GM21825 (cell line): ENCODE measurements around the gene MSH2.

Source experiments
- ATAC-seq: cut with Tn5 transposase; IDR thresholded peaks from one replicate; pipeline ENCODE4 v1.9.1; 2021; ENCODE audit warnings: mild to moderate bottlenecking, moderate library complexity; ENCODE audit not compliant: unreplicated experiment

MSH2 gene

DNA sequence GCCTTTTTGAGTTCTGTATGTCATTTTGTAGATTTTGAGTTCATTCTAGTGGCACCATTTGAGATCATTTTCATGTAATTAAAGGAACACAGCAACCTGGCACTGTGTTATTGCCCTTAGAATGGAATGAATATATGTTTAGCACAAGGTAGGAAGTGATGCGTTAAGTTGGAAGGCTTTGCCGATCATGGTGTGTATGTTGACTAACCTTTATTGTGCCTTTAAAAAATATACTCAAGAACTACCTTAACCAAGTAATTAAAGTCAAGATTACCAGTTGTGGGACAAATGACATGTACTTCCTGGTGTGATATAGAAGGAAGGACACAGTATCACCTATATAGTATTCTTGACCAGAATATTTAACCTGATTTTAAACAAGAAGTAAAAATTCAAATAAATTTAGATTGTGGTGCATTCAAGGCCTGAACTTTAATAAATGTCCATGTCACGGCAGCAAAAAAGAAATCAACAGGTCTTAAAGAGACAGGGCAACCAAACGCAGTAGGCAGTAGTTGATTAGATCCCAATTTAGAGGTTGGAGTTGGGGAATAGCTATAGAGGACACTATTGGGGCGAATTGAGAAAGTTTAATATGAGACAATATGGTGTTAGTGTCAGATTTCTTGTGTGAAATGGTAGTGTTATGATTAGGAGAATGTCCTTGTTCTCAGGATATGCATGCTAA is 68.6 kb downstream of the MSH2 start:
- no peak for ATAC-seq

DNA sequence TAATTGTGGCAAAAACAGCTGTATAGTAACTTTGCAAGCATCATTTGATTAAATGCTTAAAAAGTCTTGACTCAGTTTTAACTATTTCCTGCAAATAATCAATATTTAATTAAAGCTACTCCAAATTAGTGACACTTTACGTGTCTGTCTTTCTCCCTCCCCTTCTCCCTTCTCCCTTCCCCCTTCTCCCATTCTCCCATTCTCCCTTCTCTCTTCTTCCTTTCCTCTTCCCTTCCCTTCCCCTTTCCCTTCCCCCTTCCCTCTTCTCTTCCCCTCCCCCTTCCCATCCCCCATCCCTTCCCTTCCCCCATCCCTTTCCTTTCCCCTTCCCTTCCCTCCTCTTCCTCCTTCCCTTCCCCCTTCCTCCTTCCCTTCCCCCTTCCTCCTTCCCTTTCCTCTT is 76.9 kb downstream of the MSH2 start:
- no peak for ATAC-seq

DNA sequence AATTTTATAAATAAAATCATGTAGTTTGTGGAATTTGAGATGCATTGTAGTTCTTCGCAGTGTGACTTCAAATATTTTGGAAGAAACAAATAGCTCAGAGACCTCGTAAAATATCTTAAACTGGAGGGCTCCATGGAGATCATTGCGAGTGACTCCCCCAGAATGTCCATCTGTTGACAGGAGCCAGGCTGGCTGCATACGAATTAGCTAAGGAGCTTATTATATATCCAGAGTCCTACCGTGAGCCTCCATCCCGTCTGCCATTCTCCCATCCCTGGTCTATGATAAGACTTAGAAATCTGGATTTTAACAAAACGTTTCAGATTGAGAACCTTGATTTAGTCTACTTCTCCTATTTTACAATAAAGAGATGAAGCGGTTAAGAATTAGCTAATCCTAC is 80.2 kb downstream of the MSH2 start:
- no peak for ATAC-seq

DNA sequence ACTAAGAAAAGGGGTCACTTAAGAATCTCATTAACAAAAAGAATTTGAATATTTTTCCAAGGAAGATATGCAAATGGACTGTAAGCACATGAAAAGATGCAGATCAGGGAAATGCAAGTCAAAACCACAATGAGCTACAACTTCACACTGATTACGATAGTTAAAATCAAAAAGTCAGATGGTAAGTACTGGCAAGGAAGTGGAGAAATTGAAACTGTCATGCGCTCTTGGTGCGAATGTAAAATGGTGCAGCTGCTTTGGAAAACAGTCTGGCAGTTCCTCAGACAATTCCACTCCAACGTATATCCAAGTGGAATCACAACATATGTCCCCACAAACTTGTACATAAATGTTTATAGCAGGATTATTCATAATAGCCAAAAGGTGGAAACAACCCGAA is 81.4 kb downstream of the MSH2 start:
- no peak for ATAC-seq

DNA sequence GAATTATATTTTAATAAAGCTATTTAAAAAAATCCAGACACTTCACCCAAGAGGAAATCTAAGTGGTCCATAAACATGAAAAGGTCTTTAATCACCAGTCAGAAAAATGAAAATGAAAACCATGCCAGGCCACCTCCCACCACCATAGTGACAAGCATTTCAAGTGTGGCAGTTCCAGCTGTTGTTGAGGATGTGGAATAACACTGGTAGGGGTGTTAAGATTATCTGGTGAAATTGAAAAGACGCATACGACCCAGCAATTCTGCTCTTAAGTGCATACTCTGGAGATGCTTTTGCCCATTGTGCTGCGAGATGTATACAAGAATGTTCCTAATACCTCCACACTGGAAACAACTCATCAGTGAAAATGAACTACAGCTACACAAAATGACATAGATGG is 82.2 kb downstream of the MSH2 start:
- ATAC-seq = no peak

DNA sequence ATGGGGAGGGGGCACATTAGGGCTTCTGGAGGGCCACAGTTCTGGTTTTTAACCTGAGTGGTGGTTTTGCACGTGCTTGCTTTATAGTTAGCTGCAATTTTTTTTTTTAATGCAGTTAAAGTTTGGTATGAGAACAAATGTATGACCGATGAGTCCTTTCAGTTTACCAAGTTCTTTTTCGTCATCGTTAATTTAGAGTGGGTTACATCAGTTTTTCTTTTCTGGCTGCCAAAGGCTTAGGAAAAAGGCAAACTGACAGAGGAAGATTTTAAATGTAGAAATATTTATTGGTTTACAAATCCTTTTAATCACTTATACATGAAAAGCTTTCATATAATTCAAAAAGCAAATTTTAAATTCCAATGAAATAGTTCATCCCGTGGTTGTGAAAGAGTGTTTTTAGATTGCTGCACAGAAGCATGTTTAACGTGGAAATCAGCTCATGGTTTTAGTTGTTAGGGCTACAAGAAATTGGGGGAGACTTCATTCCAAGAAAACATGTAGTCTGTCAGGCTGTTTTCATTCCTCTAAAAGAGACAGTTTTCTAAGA is 82.9 kb downstream of the MSH2 start:
- ATAC-seq = no peak

DNA sequence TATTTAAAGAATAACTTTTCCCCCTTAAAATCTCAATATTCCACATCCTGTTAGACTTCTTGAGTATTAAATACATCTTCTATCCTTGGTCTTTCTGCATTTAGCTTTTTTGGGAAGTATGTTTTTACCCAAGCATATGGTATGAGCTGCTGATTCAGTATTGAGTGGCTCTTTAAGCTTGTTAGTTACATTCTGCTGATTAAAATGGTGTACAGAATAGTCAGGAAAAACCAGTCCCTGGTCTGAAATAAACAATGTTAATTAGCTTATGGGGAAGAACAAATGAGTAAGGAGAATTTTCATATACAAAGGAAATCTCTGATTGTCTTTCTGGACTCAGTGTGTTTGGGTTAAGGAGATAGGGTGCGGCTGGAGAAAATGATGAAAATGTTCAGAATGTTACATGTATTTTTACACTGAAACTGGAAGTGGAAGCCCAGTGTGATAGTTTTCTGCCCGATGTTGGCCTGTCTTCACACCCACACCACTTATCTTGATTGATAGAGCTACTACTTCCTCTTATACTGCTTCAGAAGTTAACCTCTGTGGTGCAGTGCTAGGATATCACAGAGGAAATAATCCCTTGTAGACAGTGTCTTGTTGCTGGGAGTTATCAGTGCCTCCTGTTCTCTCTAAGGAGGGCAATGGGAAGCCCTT is 84.0 kb downstream of the MSH2 start:
- no peak for ATAC-seq

DNA sequence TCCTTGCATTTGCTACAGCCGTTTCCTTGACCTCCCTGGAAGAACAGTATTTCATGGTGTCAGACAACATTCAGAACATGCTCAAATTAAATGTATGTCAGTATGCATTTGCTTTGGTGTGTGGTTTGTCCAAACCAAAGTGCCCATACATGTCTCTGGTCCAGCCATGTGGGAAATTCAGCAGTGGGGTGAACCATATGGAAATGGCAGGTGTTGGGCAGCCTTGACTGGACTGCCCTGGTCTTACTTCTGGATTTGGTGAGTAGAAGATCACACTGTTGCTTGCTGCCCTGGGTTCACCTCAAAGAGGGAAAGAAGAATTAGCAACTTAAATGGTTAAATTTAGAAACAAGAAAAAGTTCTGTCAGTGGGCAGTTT is 84.5 kb downstream of the MSH2 start:
- no peak for ATAC-seq

DNA sequence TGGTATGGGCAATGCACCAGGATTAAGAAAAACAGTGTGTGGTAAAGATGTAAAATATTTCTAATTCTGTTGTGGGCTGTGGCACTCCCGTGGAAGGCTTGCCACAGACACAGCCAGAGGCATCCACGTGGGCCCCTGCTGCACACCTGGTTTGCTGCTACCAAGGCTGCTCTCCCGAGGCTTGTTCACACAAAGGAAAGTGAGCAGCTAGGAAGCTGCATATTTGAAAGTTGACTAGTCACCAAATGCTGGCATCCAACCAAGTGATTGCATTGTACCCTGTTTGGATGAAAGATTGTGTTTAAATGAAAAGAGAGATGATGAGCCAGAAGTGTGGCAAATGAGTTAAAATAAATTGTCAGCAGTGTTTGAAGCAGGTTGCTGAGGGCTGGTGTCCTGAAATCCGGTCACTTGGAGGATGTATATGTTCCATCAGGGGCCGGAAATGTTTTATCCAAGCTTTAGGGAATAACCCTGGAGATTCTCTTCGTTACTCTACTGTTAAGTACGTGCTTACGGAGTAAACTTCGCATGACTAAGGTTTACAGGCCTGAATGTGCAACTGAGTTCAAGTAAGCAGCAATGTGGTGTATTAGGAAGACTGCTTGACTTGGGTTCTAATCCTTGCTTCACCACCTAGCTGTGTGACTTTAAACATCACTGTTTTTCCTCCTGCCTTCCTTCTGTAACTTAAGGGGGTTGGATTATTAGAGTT is 86.1 kb downstream of the MSH2 start:
- ATAC-seq = no peak

DNA sequence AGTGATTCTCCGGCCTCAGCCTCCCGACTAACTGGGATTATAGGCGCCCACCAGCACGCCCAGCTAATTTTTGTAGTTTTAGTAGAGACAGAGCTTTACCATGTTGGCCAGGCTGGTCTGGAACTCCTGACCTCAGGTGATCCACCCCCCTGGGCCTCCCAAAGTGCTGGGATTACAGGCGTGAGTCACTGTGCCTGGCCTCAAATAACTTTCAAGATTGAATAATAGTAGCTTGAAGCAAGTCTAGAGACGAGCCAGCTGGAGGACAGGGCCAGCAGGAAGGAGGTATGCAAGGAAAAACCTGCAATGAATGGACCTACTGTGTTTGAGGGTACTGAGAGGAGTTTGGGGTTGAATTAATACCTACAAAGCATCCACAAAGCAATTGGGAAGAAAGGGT is 87.5 kb downstream of the MSH2 start:
- no peak for ATAC-seq

DNA sequence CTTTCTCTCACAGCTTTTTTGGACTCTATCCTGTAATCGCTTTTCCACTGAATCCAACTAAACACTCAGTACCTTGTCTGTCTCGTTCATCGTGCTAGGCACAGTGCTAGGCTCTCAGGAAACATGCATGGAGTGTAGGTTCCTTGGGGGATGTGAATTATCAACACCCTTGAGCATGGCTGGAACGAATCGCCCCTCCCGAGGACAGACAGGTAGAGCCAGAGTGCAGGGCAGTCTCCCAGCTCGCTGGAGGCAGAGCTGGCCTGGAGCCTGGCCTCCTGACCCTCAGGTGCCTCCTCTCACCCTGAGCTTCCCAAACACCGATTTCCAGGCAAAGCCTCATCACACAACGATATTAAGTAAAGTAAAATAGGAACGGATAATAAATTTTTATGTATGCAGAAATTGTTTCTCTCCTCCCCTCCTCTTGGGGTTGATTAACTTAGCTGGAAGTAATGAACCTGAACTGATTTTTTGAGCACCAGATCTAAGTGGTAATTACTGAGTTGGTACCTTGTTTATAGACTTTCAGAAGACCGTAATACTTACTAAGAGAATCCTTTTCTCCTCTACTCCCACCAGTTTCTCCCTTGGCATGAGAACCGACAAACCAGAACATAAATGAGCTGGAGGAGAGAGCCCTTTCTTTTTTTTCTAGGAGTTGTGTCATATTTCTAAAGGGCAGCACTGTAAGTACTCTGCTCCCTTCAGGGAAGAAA is 90.5 kb downstream of the MSH2 start:
- ATAC-seq = no peak

DNA sequence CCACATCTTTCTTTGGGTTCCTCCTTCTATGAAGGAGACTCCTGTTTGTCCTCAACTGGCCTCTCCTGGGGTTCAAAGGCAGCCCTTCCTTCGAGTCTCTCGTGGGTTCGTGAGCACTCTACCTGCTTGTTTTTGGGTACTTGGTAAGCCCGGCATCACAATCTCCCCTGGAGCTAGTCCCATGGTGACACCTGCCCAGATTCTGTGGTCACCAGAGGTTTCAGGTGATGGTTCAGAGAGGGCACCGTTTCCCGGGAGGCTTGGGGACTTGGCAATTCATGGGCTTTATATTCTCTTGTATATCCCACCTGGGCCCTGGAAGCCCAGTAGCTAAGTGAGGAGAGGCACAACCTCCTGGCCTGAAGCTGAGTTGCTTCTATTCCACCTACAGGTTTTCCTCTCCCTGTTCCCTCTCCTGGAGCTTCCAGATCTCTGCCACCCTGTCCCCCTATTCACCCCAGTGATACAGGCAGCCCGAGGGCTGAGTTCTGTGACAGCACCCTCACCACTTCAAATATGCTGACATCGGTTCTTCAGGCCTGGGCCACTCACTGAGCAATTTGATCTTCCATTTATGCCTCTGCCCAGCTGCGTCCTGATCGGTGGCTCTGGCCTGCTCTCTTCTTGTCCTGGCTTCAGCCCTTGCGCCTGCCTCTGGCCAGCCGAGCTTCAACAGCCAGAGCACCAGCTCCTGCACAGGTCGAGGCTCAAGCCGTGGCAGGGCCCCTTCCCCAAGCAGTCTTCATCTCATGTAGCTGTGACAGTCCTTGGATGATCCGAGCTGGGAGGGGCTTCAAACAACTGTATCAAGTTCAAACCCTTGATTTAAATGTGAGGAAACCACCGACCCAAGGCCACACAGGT is 91.5 kb downstream of the MSH2 start:
- no peak for ATAC-seq

DNA sequence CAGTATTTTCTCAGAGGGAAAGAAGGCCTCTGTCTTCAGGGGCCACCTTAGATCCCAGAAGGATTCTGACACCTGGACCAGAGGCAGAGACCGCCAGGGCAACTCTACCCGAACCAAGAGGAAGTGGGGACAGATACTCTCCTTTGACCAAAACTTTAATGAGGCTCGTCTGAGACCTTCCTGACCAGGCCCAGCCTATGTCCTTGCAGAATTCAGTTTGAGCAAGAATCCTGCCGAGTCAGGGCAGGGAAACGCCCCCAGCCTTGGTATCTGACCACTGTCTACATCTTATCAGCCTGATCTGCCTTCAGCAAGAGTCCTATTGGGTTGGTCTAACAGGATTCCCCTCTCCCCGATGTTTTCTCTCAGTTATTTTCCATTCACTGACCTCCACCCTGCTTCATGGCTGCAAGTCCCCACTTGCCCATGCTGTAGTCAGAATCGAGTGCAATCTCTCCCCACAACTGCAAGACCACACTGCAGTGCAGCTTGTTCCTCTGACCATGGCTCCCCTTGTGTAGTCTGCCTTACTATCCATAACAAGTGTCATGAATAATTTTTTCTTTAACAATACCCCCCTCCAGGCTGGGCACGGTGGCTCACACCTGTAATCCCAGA is 95.0 kb downstream of the MSH2 start:
- no peak for ATAC-seq

DNA sequence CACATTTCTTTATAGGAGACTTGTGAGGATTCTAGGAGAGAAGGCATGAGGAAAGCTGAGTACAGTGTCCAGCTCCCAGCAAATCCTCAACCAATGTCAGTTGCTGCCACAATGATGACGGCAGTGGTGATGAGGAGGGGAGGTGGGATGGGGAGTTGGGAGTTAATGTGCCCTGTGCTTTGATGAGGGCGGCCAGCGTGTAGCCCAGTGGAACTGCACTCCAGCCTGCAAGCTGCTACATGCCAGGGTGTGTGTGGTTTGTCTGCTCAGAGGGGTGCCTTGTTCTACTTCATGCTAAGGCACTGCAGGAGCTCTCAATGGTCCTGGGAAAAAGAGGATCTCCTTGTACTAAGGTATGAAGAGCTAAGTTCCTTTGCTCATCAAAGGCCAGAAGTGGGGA is 96.1 kb downstream of the MSH2 start:
- no peak for ATAC-seq

DNA sequence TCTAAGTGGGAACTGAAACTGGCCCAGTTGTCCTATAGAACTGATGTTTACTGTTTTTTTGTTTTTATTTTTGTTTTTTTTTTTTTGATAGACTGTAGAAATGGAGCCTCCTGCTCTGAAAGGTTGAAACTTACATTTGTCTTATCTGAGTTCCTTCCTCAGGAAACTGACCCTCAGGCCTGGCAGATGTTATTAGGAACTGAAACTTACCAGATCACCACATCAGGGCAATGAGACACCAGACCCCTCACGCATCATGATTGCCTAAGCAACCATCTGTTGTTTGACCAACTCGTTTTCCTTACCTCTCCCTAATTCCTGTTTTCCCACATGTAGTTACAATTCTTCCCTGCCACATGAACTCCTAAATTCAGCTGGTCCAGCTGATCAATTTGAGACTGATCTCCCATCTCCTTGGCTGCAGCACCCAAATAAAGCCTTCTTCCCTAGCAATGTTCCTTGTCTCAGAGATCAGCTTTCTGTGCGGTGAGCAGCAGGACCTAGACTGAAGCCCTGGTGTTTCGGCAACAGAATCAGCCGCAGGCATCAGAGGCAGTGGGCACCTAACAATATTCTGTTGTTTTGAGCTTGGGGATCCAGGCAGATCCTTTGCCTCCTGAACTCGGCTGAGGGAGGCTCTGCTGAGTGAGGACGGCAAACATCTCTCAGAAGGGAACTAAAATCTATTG is 96.8 kb downstream of the MSH2 start:
- no peak for ATAC-seq

DNA sequence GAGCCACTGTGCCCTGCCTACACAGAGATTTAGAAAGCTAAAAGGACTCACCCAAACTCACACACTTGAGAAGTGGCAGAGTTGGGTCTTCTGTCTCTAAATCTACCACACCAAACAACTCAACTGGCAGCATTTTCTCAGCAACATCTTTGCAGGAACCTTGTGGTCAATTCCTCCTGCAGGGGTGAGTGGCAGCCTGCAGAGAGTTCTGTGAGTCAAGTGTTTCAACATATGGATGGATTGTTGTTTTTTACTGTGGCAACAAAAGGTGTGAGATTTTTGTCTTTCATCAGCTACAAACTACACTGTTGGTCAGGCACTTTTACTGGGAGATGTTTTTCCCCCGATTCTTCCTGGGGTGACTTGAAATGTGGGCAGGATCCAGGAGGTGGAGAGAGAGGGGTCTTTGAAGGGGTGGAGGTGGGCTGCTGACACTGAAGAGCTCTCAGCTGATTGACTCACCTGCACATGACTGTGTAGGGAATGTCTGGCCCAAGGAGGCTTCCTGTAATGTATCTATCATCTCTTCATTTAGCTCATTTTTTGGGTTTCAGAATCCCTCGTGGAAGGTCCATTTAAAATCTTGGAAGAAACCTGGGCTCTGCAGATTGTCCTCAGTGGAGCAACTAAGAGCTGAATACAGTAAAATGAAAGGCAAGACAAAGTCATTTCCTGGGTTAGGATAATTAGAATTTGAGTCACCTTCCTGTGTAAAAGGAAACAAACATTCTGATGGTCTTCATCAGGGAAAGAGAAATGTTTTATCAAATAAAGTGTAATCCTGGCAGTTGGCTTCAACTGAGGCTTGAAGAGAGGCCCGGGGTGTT is 98.6 kb downstream of the MSH2 start:
- ATAC-seq = no peak

DNA sequence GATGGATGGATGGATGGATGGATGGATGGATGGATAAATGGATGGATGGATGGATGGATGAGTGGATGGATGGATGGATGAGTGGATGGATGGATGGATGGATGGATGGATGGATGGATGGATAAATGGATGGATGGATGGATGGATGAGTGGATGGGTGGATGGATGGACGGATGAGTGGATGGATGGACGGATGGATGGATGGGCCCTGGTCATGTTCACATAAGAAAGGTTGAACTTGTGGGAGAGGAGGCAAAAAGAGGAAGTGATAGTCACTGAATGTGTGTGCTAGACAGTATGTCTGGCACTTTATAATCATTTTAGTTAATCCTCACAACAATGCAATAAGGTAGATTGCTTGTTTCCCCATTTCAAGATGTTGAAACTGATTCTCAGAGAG is 99.5 kb downstream of the MSH2 start:
- peak; percentile 72 for ATAC-seq

DNA sequence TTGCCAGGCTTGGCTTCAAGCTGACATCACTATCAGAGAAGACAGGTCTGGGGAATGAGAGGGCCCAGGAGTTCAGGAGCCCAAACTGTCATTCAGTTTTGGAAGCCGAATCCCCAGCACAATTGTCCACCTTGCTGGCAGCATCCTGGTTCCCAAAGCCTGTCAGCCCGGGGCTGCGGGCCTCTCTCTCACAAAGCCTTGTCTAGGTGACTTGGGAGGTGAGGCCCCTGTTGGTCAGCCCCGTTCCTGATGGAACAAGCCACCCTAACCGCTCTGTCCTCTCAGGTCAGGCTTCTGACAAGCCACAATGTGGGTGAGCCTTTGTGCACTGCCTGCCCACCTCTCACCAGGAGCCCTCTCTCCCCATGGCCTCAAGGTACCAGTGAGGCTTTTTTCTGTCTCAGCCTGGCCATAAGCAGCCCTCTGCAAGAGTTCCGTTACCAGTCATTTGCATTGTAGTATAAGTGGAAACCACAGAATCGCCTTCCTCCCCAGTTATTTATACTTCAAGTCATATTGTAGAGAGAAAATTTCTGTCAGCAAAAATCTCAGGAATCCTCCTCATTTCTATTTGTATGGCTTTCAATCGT is 100.6 kb downstream of the MSH2 start:
- peak; percentile 62 for ATAC-seq
